ENCODE data around the gene PHF2. TPM values are rescaled to one million over a fixed set of nuclear protein-coding genes. Genes with fewer than 3 reads are reported as not detected.

PHF2 gene
- total RNA-seq, 1 experiment from 2014 or later = 10.3 TPM

DNA sequence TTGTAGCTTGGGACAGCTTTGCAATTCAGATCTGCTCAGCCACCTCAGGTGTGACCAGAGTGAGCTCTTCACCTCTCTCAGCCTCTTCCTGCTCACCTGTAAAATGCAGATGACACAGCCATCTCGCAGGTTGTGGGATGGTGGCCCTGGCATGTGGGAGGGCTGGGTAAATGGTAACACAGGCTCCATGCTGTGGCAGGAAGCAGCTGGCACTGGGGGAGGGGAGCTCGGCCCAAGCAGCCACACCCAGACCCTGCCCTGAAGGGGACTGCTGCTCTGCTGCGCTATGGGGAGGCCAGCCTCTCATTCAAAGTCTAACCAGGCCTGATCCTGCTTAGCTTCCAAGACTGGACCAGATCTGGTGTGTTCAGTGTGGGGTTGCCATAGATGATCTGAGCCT lies 24.1 kb downstream of the PHF2 start:
- no peaks in the 10 kb centered on the region for H3K36me3 ChIP-seq (ENCODE audit: control insufficient read depth, insufficient read depth, low read length)
- Mint-ChIP-seq H3K27me3 (ENCODE audit: insufficient read depth, unreplicated experiment) (no peaks in the 10 kb centered on the region), H3K36me3 (ENCODE audit: insufficient read depth, unreplicated experiment) (no peaks in the 10 kb centered on the region), H3K4me3 (ENCODE audit: unreplicated experiment) (no peak overlapping the region), H3K27ac (ENCODE audit: unreplicated experiment) (no peak overlapping the region), H3K4me1 (ENCODE audit: low read depth, unreplicated experiment) (peaks cover 7% of the 10 kb centered on the region), H3K9me3 (ENCODE audit: unreplicated experiment) (no peaks in the 10 kb centered on the region)
- intact Hi-C loops (cut with micrococcal nuclease; ENCODE audit: unreplicated experiment) = no loop called here
- POLR2A ChIA-PET = no interaction called here
- H3K4me1 ChIP-seq = no peaks in the 10 kb centered on the region
- H3K4me3 ChIP-seq (ENCODE audit: low read depth, low read length) = no peak overlapping the region
- no peak for DNase-seq
- CTCF ChIA-PET = no interaction called here
- TF ChIP-seq, protein P1, sequence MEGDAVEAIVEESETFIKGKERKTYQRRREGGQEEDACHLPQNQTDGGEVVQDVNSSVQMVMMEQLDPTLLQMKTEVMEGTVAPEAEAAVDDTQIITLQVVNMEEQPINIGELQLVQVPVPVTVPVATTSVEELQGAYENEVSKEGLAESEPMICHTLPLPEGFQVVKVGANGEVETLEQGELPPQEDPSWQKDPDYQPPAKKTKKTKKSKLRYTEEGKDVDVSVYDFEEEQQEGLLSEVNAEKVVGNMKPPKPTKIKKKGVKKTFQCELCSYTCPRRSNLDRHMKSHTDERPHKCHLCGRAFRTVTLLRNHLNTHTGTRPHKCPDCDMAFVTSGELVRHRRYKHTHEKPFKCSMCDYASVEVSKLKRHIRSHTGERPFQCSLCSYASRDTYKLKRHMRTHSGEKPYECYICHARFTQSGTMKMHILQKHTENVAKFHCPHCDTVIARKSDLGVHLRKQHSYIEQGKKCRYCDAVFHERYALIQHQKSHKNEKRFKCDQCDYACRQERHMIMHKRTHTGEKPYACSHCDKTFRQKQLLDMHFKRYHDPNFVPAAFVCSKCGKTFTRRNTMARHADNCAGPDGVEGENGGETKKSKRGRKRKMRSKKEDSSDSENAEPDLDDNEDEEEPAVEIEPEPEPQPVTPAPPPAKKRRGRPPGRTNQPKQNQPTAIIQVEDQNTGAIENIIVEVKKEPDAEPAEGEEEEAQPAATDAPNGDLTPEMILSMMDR (IDR thresholded peaks at IDR 0.05; ENCODE audit: insufficient read depth in 1 of 2, low read depth in 1 of 2, low read length in 1 of 2, severe bottlenecking in 1 of 2, unreplicated experiment in 1 of 2) = no peak
- no peaks in the 10 kb centered on the region for H3K9me3 ChIP-seq
- BruUV-seq (replicated peaks) = no TSS peak
- no peaks in the 10 kb centered on the region for H3K27me3 ChIP-seq (replicated peaks; ENCODE audit: control insufficient read depth, insufficient read depth, low read length)

DNA sequence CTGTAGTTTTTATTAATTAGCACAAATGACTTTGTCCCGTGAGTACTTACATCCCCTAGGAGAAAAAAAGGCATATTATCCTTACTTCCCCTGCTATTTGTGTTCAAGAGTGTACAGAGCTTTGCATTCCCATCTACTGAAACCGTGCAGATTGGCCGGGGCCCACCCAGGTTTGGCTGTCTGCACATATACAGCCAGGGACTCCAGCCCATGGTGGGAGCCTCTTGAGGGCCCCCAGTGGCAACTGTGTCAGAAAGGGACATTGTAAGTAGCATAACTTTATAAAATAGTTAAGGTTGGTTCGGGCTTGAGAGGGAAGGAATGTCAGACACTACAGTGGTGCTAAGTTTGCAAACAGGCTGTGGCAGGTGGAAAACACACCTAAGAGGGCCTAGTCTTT lies 24.7 kb downstream of the PHF2 start:
- Histone ChIP-seq H3K4me3 (ENCODE audit: low read depth, low read length) (no peak overlapping the region), H3K27me3 (replicated peaks; ENCODE audit: control insufficient read depth, insufficient read depth, low read length) (no peaks in the 10 kb centered on the region), H3K36me3 (ENCODE audit: control insufficient read depth, insufficient read depth, low read length) (no peaks in the 10 kb centered on the region), H3K4me1 (no peaks in the 10 kb centered on the region), H3K9me3 (no peaks in the 10 kb centered on the region)
- TF ChIP-seq, protein P1 (IDR thresholded peaks at IDR 0.05; ENCODE audit: insufficient read depth in 1 of 2, low read depth in 1 of 2, low read length in 1 of 2, severe bottlenecking in 1 of 2, unreplicated experiment in 1 of 2) = no peak
- Mint-ChIP-seq H3K4me1 (ENCODE audit: low read depth, unreplicated experiment) (peaks cover 7% of the 10 kb centered on the region), H3K9me3 (ENCODE audit: unreplicated experiment) (no peaks in the 10 kb centered on the region), H3K36me3 (ENCODE audit: insufficient read depth, unreplicated experiment) (no peaks in the 10 kb centered on the region), H3K4me3 (ENCODE audit: unreplicated experiment) (no peak overlapping the region), H3K27ac (ENCODE audit: unreplicated experiment) (no peak overlapping the region), H3K27me3 (ENCODE audit: insufficient read depth, unreplicated experiment) (no peaks in the 10 kb centered on the region)
- ChIA-PET CTCF (no interaction called here), POLR2A (no interaction called here)
- BruUV-seq (replicated peaks) = no TSS peak
- no peak for DNase-seq
- intact Hi-C loops (cut with micrococcal nuclease; ENCODE audit: unreplicated experiment) = no loop called here

DNA sequence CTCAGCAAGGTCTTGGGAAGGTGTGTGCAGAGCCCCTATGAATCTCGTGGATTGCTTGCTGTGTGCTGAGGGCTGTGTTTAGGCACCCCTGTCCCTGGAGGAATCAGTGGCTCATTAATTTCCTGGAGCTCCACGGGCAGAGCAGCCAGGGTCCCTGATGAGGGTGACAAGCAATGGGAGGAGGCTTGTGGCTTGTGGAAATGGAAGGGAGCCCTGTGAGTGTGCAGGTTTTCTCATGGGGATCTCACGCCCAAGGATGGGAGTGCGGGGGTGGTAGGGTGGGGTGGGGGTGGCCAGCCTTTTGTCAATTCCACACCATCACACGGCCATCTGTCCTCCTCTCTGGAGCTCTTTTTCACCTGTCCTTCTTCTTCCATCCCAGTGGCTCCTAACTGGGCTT lies 25.3 kb downstream of the PHF2 start:
- no peak overlapping the region for H3K4me3 ChIP-seq (ENCODE audit: low read depth, low read length)
- POLR2A ChIA-PET = no interaction called here
- TF ChIP-seq, protein P1 (IDR thresholded peaks at IDR 0.05; ENCODE audit: insufficient read depth in 1 of 2, low read depth in 1 of 2, low read length in 1 of 2, severe bottlenecking in 1 of 2, unreplicated experiment in 1 of 2) = no peak
- no peak overlapping the region for H3K4me3 Mint-ChIP-seq (ENCODE audit: unreplicated experiment)
- H3K36me3 Mint-ChIP-seq (ENCODE audit: insufficient read depth, unreplicated experiment) = no peaks in the 10 kb centered on the region
- intact Hi-C loops (cut with micrococcal nuclease; ENCODE audit: unreplicated experiment) = no loop called here
- no peaks in the 10 kb centered on the region for H3K4me1 ChIP-seq
- H3K36me3 ChIP-seq (ENCODE audit: control insufficient read depth, insufficient read depth, low read length) = no peaks in the 10 kb centered on the region
- no peak overlapping the region for H3K27ac Mint-ChIP-seq (ENCODE audit: unreplicated experiment)
- BruUV-seq (replicated peaks) = no TSS peak
- DNase-seq = no peak
- H3K9me3 ChIP-seq = no peaks in the 10 kb centered on the region
- CTCF ChIA-PET = no interaction called here
- H3K27me3 Mint-ChIP-seq (ENCODE audit: insufficient read depth, unreplicated experiment) = no peaks in the 10 kb centered on the region
- H3K4me1 Mint-ChIP-seq (ENCODE audit: low read depth, unreplicated experiment) = peaks cover 7% of the 10 kb centered on the region
- no peaks in the 10 kb centered on the region for H3K9me3 Mint-ChIP-seq (ENCODE audit: unreplicated experiment)
- no peaks in the 10 kb centered on the region for H3K27me3 ChIP-seq (replicated peaks; ENCODE audit: control insufficient read depth, insufficient read depth, low read length)
